Esophagus (tissue), 2 donors: ENCODE data around the gene SMG7. TPM values are rescaled to one million over a fixed set of nuclear protein-coding genes. Genes with fewer than 3 reads are reported as not detected.

Experiments
- H3K27ac ChIP-seq, 2 donors: one replicate each; pipeline ENCODE4 v1.5.1; 2013; ENCODE audit warnings: low read depth in 2 of 2, mild to moderate bottlenecking in 2 of 2, inconsistent platforms in 1 of 2, low read length in 1 of 2, moderate library complexity in 1 of 2
- H3K27me3 ChIP-seq, 2 donors: one replicate each; pipeline ENCODE4 v1.6.1; 2013; ENCODE audit warnings: low read length in 2 of 2, control low read depth in 1 of 2, mild to moderate bottlenecking in 1 of 2; ENCODE audit not compliant: insufficient read depth in 2 of 2, control insufficient read depth in 1 of 2
- H3K36me3 ChIP-seq, 2 donors: one replicate each; pipeline ENCODE4 v1.6.1; 2013; ENCODE audit warnings: low read length in 1 of 2; ENCODE audit not compliant: control insufficient read depth in 2 of 2, insufficient read depth in 2 of 2
- H3K4me1 ChIP-seq, 2 donors: one replicate each; pipeline ENCODE4 v1.6.1; 2013; ENCODE audit warnings: low read length in 1 of 2; ENCODE audit not compliant: control insufficient read depth in 2 of 2, insufficient read depth in 2 of 2
- H3K4me3 ChIP-seq, 2 donors: one replicate each; pipeline ENCODE4 v1.5.1; 2013; ENCODE audit warnings: low read length in 2 of 2, mild to moderate bottlenecking in 2 of 2, low read depth in 1 of 2, moderate library complexity in 1 of 2
- H3K9me3 ChIP-seq, 2 donors: one replicate each; pipeline ENCODE4 v1.6.1; 2013; ENCODE audit warnings: mild to moderate bottlenecking in 2 of 2, low read depth in 1 of 2, low read length in 1 of 2, moderate library complexity in 1 of 2; ENCODE audit not compliant: control insufficient read depth in 2 of 2, insufficient read depth in 1 of 2
- WGBS, 2 donors: extraction: QIAGEN DNeasy Blood & Tissue Kit; methylation state at CpG; one replicate each; pipeline ENCODE4 v1.1.7; 2013; 5-methylcytosine and 5-hydroxymethylcytosine counted together
- polyA plus RNA-seq, 2 donors: library from polyadenylated mRNA; stranded (reverse); fragments of 200-250 nt; gene quantifications; one replicate each; pipeline ENCODE4 v1.2.3, GENCODE V29; 2013
- donor health status: healthy with polysubstance abuse.
- donor health status: Bipolar disorder and iron deficiency.

Gene SMG7
- polyA plus RNA-seq, 2 donors = 13.2 to 14.3 TPM

DNA sequence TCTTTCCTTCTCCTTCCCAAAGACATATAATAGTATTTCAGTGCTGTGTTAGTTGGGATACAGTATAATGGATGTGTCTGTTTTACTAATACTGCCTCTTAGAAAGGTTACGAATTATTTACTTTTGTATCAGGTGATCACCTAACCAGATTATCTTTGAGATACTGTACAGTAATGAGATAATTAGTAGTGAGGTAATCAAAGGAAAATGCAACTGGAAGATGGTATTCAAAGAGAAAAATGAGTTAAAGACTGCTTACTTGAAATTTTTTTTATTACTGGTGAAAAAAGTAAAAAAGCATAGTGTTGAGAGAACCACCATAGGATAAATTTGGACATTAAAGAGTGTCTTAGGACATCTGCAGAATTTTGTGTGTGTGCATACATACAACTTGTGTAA, 10.9 kb downstream of the SMG7 start:
- no peaks in the 10 kb centered on the region for H3K9me3 ChIP-seq
- no peak overlapping the region for H3K27ac ChIP-seq
- no peak overlapping the region for H3K4me3 ChIP-seq
- 73 to 89% methylated on average over 1 of the region's 1 CpG for WGBS, 2 donors
- no peaks in the 10 kb centered on the region for H3K4me1 ChIP-seq
- H3K27me3 ChIP-seq = no peaks in the 10 kb centered on the region
- H3K36me3 ChIP-seq = no peaks in the 10 kb centered on the region

DNA sequence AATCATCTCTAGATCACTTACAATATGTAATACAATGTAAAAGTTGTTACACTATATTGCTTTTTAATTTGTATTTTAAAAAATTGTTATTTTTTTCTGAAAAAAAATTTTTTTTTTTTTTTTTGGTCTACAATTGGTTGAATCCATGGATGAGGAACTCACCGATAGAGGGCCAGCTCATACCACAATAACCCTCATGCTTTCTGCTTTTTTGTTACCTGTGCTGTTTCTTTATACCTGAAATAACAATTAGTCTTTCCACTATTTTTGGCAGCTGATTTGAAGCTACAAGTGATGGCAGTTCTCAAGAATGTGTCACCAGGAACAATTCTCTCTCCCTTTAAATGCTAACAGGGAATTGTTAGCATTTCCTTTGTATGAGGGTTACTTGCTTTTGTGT, 12.0 kb downstream of the SMG7 start:
- Histone ChIP-seq H3K27me3 (no peaks in the 10 kb centered on the region), H3K4me1 (no peaks in the 10 kb centered on the region), H3K9me3 (no peaks in the 10 kb centered on the region), H3K4me3 (no peak overlapping the region), H3K27ac (no peak overlapping the region), H3K36me3 (no peaks in the 10 kb centered on the region)
- 78 to 82% methylated on average over 1 of the region's 1 CpG for WGBS, 2 donors

- 55 to 57% methylated on average over 1 of the region's 1 CpG for WGBS, 2 donors
- Histone ChIP-seq H3K4me3 (no peak overlapping the region), H3K27ac (no peak overlapping the region), H3K9me3 (no peaks in the 10 kb centered on the region), H3K27me3 (no peaks in the 10 kb centered on the region), H3K36me3 (no peaks in the 10 kb centered on the region), H3K4me1 (no peaks in the 10 kb centered on the region)
Measured at GRCh38 chr1:183484851-183485250, 12.6 kb downstream of the SMG7 start.

GRCh38 chr1:183487674-183488442, 15.6 kb downstream of the SMG7 start:
- H3K27ac ChIP-seq = no peak overlapping the region
- H3K9me3 ChIP-seq = no peaks in the 10 kb centered on the region
- H3K27me3 ChIP-seq = no peaks in the 10 kb centered on the region
- H3K4me1 ChIP-seq = no peaks in the 10 kb centered on the region
- H3K4me3 ChIP-seq = no peak overlapping the region
- 87 to 88% methylated on average over 2 of the region's 2 CpGs for WGBS, 2 donors
- H3K36me3 ChIP-seq = no peaks in the 10 kb centered on the region

- no peaks in the 10 kb centered on the region for H3K9me3 ChIP-seq
- H3K27ac ChIP-seq = no peak overlapping the region
- no peaks in the 10 kb centered on the region for H3K27me3 ChIP-seq
- 85 to 89% methylated on average over 5 of the region's 5 CpGs for WGBS, 2 donors
- no peaks in the 10 kb centered on the region for H3K36me3 ChIP-seq
- H3K4me3 ChIP-seq = no peak overlapping the region
- H3K4me1 ChIP-seq = peaks cover 0 to 2% of the 10 kb centered on the region in 2 donors
Measured at GRCh38 chr1:183490932-183491331, 18.6 kb downstream of the SMG7 start.

DNA sequence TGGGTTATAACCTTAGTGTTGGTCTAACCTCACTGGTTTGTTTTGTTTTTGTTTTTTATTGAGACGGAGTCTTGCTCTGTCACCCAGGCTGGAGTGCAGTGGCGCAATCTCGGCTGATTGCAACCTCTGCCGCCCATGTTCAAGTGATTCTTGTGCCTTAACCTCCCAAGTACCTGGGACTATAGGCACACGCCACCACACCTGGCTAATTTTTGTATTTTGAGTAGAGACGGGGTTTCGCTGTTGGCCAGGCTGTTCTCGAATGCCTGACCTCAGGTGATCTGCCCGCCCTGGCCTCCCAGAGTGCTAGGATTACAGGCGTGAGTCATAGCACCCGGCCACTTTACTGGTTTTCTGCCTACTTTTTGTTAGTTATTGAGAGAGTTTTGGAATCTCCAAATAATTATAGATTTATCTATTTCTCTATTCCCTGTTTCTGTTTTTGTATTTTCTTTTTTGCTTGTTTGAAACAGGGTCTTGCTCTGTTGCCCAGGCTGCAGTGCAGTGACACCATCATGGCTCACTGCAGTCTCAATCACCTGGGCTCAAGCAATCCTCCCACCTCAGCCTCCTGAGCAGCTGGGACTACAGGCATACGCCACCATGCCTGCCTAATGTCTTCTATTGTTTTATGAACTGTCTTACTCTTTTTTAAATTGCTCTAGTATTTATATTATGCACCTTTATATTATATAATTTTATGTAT, 21.4 kb downstream of the SMG7 start:
- Histone ChIP-seq H3K27me3 (no peaks in the 10 kb centered on the region), H3K9me3 (no peaks in the 10 kb centered on the region), H3K4me3 (no peak overlapping the region), H3K4me1 (peaks cover 0 to 2% of the 10 kb centered on the region in 2 donors), H3K27ac (no peak overlapping the region), H3K36me3 (no peaks in the 10 kb centered on the region)
- 84 to 85% methylated on average over 12 of the region's 12 CpGs for WGBS, 2 donors

- H3K9me3 ChIP-seq = no peaks in the 10 kb centered on the region
- no peak overlapping the region for H3K27ac ChIP-seq
- H3K27me3 ChIP-seq = no peaks in the 10 kb centered on the region
- WGBS, 2 donors = 95% methylated on average over 11 of the region's 11 CpGs
- H3K4me3 ChIP-seq = no peak overlapping the region
- peaks cover 0 to 2% of the 10 kb centered on the region in 2 donors for H3K4me1 ChIP-seq
- no peaks in the 10 kb centered on the region for H3K36me3 ChIP-seq
Measured at GRCh38 chr1:183495420-183495819, 23.1 kb downstream of the SMG7 start.

DNA sequence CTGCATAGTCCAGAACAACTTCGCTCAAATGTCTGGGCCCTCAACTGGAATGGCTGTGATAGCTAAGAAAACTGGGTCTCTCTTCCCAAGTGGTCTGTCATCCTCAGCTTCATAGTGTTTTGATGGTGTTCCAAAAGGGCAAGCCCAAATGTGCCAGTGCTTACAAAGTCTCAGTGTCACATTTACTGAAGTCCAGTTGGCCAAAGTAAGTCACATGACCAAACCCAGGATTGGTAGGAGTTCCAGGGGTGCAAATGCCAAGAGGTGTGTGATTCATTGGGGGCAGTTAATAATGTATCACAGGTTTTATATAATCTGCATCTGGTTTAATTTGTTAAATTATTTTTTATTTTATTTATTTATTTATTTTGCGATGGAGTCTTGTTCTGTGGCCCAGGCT, 24.9 kb downstream of the SMG7 start:
- Histone ChIP-seq H3K36me3 (no peaks in the 10 kb centered on the region), H3K27me3 (no peaks in the 10 kb centered on the region), H3K9me3 (no peaks in the 10 kb centered on the region), H3K4me3 (no peak overlapping the region), H3K27ac (no peak overlapping the region), H3K4me1 (peaks cover 0 to 2% of the 10 kb centered on the region in 2 donors)
- WGBS, 2 donors = 97 to 98% methylated on average over 2 of the region's 2 CpGs

GRCh38 chr1:183498342-183498991, 26.2 kb downstream of the SMG7 start:
- Histone ChIP-seq H3K4me1 (peaks cover 0 to 2% of the 10 kb centered on the region in 2 donors), H3K27ac (no peak overlapping the region), H3K27me3 (no peaks in the 10 kb centered on the region), H3K4me3 (no peak overlapping the region), H3K9me3 (no peaks in the 10 kb centered on the region), H3K36me3 (no peaks in the 10 kb centered on the region)
- WGBS, 2 donors = 85 to 86% methylated on average over 6 of the region's 6 CpGs
